K562 (cell line): ENCODE data around the gene CCDC73. TPM values are rescaled to one million over a fixed set of nuclear protein-coding genes. Genes with fewer than 3 reads are reported as not detected.

ENCODE experiments used
- ARID1B ChIP-seq: fragments of 450-650 bp; IDR thresholded peaks from 2 replicates; pipeline ENCODE4 v1.6.1; 2016; ENCODE audit warnings: antibody characterized with exemption, mild to moderate bottlenecking, inconsistent platforms
- BRF1 ChIP-seq: IDR thresholded peaks from 3 replicates; pipeline ENCODE4 v1.6.1; 2011; ENCODE audit warnings: borderline replicate concordance, mild to moderate bottlenecking; ENCODE audit not compliant: insufficient read length; ENCODE audit errors: extremely low read depth
- NFYB ChIP-seq: IDR thresholded peaks from 2 replicates; pipeline ENCODE4 v1.6.1; 2011; ENCODE audit warnings: mild to moderate bottlenecking, moderate library complexity; ENCODE audit not compliant: insufficient read length; ENCODE audit errors: extremely low read depth
- NR2C1 ChIP-seq, 2 experiments: fragments of 450-650 bp; IDR thresholded peaks; 2 replicates each; pipeline ENCODE4 v1.6.1; 2017; ENCODE audit warnings: mild to moderate bottlenecking in 2 of 2, antibody characterized with exemption in 1 of 2, inconsistent platforms in 1 of 2, missing compliant biosample characterization in 1 of 2, missing genetic modification characterization in 1 of 2
- PBX2 ChIP-seq, 2 experiments: IDR thresholded peaks in 1 of 2; conservative IDR thresholded peaks in 1 of 2; 2 replicates each; pipeline ENCODE4 v1.6.1; 2016; ENCODE audit warnings: low read depth in 2 of 2, mild to moderate bottlenecking in 1 of 2, missing compliant biosample characterization in 1 of 2, missing genetic modification characterization in 1 of 2, moderate library complexity in 1 of 2
- POLR2B ChIP-seq: fragments of 450-650 bp; IDR thresholded peaks from 2 replicates; pipeline ENCODE4 v1.6.1; 2018; ENCODE audit warnings: low read depth; ENCODE audit not compliant: partially characterized antibody
- RFX1 ChIP-seq: fragments of 450-650 bp; IDR thresholded peaks from 2 replicates; pipeline ENCODE4 v1.6.1; 2016; ENCODE audit warnings: mild to moderate bottlenecking, moderate library complexity
- SETDB1 ChIP-seq: IDR thresholded peaks from one replicate; pipeline ENCODE4 v1.6.1; 2012; ENCODE audit warnings: low read length, control low read depth, inconsistent platforms
- SNRNP70 ChIP-seq: fragments of 200-400 bp; formaldehyde crosslinking; optimal IDR thresholded peaks from 2 replicates; pipeline ENCODE3; 2017; ENCODE audit warnings: low read depth, low read length
- SREBF2 ChIP-seq: sonication (generic); formaldehyde crosslinking; IDR thresholded peaks from 2 replicates; pipeline ENCODE4 v1.4.0; 2020; ENCODE audit warnings: mild to moderate bottlenecking, missing genetic modification reagents
- SRSF1 ChIP-seq: fragments of 200-400 bp; formaldehyde crosslinking; IDR thresholded peaks from 2 replicates; pipeline ENCODE4 v1.6.1; 2017; ENCODE audit warnings: mild to moderate bottlenecking, low read depth, low read length, moderate library complexity
- STAT5B ChIP-seq: fragments of 250-450 bp; sonication (Bioruptor Pico); IDR thresholded peaks from 2 replicates; pipeline ENCODE4 v1.8.0; 2021; ENCODE audit warnings: mild to moderate bottlenecking, inconsistent platforms
- TARDBP ChIP-seq: fragments of 450-650 bp; IDR thresholded peaks from 2 replicates; pipeline ENCODE4 v1.6.1; 2016
- U2AF1 ChIP-seq: fragments of 200-400 bp; formaldehyde crosslinking; optimal IDR thresholded peaks from 2 replicates; pipeline ENCODE3; 2017; ENCODE audit warnings: mild to moderate bottlenecking, low read depth, low read length, moderate library complexity
- USF2 ChIP-seq: sonication (generic); formaldehyde crosslinking; IDR thresholded peaks from 2 replicates; pipeline ENCODE4 v1.5.0; 2020; ENCODE audit warnings: missing genetic modification reagents
- YBX1 ChIP-seq: fragments of 450-650 bp; IDR thresholded peaks from 2 replicates; pipeline ENCODE4 v1.7.1; 2016; ENCODE audit warnings: mild to moderate bottlenecking
- ZFPM2 ChIP-seq: fragments of 250-450 bp; sonication (Bioruptor Pico); IDR thresholded peaks from 2 replicates; pipeline ENCODE4 v1.5.1; 2022; ENCODE audit warnings: mild to moderate bottlenecking
- ZNF197 ChIP-seq: fragments of 200-800 bp; sonication (Bioruptor generic); IDR thresholded peaks from 2 replicates; pipeline ENCODE4 v1.6.1; 2016; ENCODE audit warnings: low read depth, missing genetic modification characterization, missing compliant biosample characterization
- ZNF253 ChIP-seq: fragments of 250-450 bp; sonication (Bioruptor Pico); conservative IDR thresholded peaks from 2 replicates; pipeline ENCODE4 v1.6.1; 2021; ENCODE audit warnings: mild to moderate bottlenecking
- ZNF79 ChIP-seq: fragments of 250-450 bp; sonication (Bioruptor Pico); IDR thresholded peaks from 2 replicates; pipeline ENCODE4 v1.4.0; 2020; ENCODE audit warnings: low read depth, mild to moderate bottlenecking, moderate library complexity
- polyA plus RNA-seq, 8 experiments: library from polyadenylated mRNA; depleted of rRNA in 4 of 8; stranded (reverse) in 5 of 8; unstranded in 3 of 8; fragments of >200 nt; fragmentation: Nextera tagmentation in 2 of 8; fragmentation: Illumina TruSeq in 1 of 8; extraction: Ambion mirVana in 2 of 8; extraction: Trizol in 1 of 8; gene quantifications; 2 replicates each; pipeline versions ENCODE4 v1.2.1 to v1.2.3, GENCODE V29; 2011 to 2014; ENCODE audit warnings: inconsistent platforms in 1 of 8, missing spikeins in 1 of 8
- total RNA-seq, 7 experiments: library from RNA; depleted of rRNA in 6 of 7; stranded (reverse); fragments of >200 nt in 6 of 7; fragmentation: Illumina TruSeq in 2 of 7; extraction: Trizol in 2 of 7; gene quantifications; 2 replicates each; pipeline versions ENCODE4 v1.2.1 to v1.2.3, GENCODE V29; 2011 to 2021; ENCODE audit warnings: low replicate concordance in 1 of 7
- TF ChIP-seq, protein P1 (sequence below): fragments of 450-650 bp; formaldehyde crosslinking; IDR thresholded peaks from 2 replicates; pipeline ENCODE4 v1.4.0; 2022; ENCODE audit warnings: missing genetic modification characterization
- TF ChIP-seq, protein P2 (sequence below): fragments of 450-650 bp; conservative IDR thresholded peaks from 2 replicates; pipeline ENCODE4 v1.6.1; 2016; ENCODE audit warnings: missing genetic modification characterization, low read depth, mild to moderate bottlenecking, control low read depth, missing compliant biosample characterization

The CCDC73 gene
- total and polyA plus RNA-seq, 9 of the 15 experiments (the other 6 are each of a cell fraction or from before 2014, with no cell fraction given) = 0.20 to 0.21 TPM; not detected in 7

DNA sequence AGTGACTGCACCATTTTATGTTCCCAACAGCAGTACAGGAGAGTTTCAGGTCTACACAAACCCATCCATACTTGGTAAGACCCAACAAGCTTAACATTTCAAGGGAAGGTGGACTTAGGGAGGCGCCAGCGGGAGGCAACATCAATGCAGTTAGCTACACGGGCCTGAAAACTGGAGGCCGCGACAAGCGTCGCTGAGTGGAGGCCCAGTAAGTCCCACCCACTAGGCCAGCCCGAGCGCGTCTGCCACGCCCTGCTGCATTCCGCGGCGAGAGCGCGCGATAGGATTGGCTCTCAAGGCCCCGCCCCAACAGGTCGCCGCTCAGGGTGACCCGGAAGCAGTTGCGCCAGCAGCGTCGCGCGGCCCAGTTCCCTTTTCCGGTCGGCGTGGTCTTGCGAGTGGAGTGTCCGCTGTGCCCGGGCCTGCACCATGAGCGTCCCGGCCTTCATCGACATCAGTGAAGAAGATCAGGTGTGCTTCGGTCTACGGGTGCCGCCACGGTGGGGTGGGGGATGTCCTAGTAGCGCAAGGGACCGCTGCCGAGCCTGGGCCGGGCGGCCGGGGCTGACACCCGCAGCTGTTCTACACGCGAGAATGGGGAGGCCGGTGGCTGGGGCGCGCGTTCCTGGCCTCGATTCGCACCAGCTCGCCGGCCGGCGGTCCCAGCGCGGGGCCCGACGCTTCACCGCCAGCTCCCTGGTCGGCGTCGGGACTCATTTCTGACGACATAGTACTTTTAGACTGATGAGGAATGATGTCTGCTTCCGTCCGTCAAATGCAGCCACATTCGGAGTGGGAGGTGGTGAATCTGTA, 210.8 kb downstream of the CCDC73 start, which contains the start of gene EIF3M (continued):
- TF ChIP-seq PBX2 (CRISPR knock-in tag; IDR thresholded peaks at IDR 0.05; ENCODE audit: low read depth) (no peak), PBX2 (tag; conservative IDR thresholded peaks at IDR 0.05; ENCODE audit: low read depth) (no peak), USF2 (no peak), SREBF2 (CRISPR knock-in tag) (0 out of 2 replicates have a peak, but pooled peaks have one; percentile 80), NR2C1 (IDR thresholded peaks at IDR 0.05) (peak; percentile 99), NR2C1 (tag; IDR thresholded peaks at IDR 0.05) (peak; percentile 99), ZFPM2 (CRISPR knock-in tag) (0 out of 2 replicates have a peak, but pooled peaks have one; percentile 32), STAT5B (CRISPR knock-in tag) (no peak), ZNF197 (CRISPR knock-in tag) (no peak), ARID1B (no peak), SNRNP70 (no peak), ZNF79 (CRISPR knock-in tag) (no peak), TARDBP (no peak), BRF1 (no peak), SRSF1 (no peak), YBX1 (no peak), SETDB1 (peak; percentile 19), U2AF1 (peak; percentile 22), RFX1 (no peak), POLR2B (peak; percentile 79), ZNF253 (CRISPR knock-in tag) (no peak), NFYB (peak; percentile 44)
- TF ChIP-seq, protein P1, sequence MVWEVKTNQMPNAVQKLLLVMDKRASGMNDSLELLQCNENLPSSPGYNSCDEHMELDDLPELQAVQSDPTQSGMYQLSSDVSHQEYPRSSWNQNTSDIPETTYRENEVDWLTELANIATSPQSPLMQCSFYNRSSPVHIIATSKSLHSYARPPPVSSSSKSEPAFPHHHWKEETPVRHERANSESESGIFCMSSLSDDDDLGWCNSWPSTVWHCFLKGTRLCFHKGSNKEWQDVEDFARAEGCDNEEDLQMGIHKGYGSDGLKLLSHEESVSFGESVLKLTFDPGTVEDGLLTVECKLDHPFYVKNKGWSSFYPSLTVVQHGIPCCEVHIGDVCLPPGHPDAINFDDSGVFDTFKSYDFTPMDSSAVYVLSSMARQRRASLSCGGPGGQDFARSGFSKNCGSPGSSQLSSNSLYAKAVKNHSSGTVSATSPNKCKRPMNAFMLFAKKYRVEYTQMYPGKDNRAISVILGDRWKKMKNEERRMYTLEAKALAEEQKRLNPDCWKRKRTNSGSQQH (CRISPR knock-in tag) = peak; percentile 40; the same call in 1 of the 2 replicates
- TF ChIP-seq, protein P2, sequence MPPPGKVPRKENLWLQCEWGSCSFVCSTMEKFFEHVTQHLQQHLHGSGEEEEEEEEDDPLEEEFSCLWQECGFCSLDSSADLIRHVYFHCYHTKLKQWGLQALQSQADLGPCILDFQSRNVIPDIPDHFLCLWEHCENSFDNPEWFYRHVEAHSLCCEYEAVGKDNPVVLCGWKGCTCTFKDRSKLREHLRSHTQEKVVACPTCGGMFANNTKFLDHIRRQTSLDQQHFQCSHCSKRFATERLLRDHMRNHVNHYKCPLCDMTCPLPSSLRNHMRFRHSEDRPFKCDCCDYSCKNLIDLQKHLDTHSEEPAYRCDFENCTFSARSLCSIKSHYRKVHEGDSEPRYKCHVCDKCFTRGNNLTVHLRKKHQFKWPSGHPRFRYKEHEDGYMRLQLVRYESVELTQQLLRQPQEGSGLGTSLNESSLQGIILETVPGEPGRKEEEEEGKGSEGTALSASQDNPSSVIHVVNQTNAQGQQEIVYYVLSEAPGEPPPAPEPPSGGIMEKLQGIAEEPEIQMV (tag) = no peak
